GM18517 (cell line): ENCODE results near the gene LRP1B.

Experiments used
- ATAC-seq: cut with Tn5 transposase; IDR thresholded peaks from one replicate; pipeline ENCODE4 v1.9.1; 2021; ENCODE audit warnings: mild to moderate bottlenecking, moderate library complexity; ENCODE audit not compliant: unreplicated experiment

Gene LRP1B

DNA sequence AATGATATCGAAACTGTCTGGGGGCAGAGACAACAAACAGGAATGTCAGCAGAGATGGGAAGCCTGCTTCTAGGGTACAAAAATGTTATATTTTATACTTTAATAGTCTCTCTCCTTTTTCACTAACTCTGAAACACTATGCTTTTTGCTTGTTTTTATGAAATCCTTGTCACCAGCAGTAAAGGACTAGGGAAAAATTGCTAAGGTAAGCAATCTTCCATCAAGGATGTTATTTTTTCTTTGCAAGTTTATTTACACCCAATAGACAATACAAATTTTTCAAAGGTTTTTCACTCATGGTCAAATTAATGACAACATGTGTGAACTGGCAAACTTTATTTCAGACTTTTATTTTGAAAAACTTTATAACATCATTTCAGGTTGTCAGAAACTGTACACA is 1884.8 kb downstream of the LRP1B start:
- no peak for ATAC-seq

GRCh38 chr2:140242889-140243288 is 1887.9 kb downstream of the LRP1B start:
- ATAC-seq, result no peak

DNA sequence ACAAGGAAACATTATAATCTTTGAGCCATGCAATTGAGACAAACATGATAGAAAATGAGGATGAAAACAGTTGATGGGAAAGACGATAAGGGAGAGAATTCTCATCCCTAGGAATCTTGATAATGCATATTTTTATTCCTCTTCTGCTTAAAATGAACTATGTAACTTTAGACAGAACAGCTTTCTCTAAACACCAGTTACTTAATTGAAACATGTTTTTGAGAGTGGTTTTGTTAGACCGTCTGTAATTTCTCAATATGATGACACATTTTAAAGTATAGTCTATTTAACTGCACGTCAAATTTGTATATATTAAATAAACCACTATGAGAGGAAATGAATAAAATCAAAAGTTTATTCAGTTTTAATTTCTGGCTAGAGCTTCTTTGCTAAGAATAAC is 1896.7 kb downstream of the LRP1B start:
- ATAC-seq, result no peak

DNA sequence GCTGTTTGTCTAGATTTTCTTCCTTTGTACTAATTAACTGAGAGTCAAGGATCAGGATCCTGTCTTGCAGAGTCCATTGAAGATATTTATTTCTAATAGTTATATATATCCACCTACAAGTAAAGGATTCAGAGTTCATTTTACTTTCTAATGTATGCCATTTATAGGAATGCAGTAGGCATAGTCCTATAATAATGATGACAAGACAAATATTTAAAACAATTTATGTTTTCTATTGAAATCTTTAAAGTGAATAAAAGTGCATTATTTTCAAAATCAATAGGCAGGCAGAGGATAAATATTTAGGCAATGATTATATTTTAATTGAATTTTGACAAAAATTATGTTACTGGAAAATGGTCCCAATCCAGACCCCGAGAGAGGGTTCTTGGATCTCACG is 1919.9 kb downstream of the LRP1B start:
- no peak for ATAC-seq

- no peak for ATAC-seq
Observed at GRCh38 chr2:140205093-140205492, 1925.7 kb downstream of the LRP1B start.

- no peak for ATAC-seq
Observed at GRCh38 chr2:140203347-140203746, 1927.5 kb downstream of the LRP1B start.

DNA sequence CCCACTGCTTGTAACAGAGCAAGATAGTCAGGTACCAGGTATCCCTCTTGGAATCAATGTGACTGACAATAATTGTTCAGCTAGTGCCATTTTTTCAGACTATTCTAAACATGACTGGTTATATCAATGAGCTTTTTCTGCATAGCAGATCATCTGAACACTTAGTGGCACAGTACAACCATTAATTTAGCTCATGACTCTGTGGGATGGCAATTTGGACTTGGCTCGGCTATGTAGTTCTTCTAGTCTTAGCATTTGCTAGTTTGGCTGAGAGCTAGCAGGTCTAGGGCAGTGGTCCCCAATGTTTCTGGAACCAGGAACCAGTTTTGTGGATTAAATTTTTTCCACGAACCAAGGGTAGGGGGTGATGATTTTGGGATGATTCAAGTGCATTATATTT is 1929.2 kb downstream of the LRP1B start:
- no peak for ATAC-seq

DNA sequence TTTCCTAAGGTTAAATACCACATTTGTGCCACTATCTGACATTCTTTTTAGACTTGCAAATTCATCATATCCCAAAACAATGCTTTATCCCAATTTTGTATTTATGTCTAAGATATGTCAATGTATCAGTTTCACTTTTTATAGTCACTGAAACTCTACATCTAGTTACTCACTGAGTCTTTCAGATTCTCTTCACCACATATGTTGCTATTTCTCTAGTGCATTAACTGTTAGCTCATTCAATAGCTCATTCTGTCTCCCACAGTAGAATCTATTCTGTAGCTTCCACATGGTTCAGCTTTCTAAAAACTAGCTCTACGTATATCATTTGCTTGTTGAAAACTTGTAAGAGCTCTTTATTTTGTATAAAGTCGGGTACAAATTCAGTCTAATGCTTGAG is 1930.1 kb downstream of the LRP1B start:
- no peak for ATAC-seq

DNA sequence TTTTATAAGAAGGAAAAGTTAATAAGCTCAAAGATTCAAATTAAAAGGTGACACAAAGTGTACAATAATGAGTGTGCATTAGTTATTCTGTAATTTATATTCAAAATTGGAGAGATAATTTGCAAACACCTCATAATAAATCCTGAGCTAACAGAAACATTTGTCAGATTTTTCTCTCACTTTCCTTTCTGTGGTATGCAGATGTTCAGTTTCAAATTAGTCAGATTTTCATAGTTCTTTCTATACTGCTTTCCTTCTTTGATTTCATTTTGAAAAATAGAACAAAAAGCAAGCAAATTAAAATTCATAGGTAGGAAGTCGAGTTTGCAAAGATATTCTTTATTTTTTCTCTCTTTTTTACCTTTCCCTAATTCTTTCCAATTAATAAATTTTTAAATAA is 1930.5 kb downstream of the LRP1B start:
- no peak for ATAC-seq

DNA sequence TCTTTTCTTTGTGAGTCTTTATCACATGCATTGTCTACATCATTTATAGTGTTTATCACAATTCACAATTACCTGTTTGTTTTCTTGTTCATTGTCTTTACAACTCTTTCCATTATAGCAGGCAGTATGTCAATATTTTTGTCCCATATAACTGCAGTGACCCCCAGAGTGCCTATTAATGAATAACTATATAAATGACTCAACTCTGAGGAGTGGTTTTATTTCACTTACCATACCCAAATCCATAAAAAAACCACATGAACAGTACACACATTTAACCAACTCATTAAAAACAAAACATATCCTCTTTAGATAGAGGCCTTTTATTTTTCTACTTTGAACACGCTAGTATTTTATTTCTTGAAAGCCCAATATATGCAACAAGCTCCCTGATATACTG is 1931.5 kb downstream of the LRP1B start:
- ATAC-seq, result no peak

- no peak for ATAC-seq
Observed at GRCh38 chr2:140187086-140187485, 1943.7 kb downstream of the LRP1B start.

DNA sequence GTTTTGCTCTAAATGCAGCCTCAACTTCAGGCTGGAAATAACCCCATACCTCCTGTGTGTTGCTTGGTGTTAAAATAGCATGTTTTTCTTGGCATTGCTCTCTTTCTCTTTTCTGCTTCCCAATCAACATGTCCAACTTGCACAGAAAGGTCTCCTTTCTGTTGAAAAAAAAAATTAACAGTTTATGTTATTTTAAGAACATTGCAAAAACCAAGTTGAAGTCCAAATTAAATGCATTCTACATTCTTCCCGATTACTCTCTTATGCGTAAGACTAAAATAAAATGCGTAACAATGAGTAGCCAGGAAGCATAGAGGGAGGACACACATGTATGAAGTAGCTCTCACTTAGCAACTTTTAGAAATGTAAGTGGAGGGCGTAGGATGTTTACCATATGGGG is 1944.5 kb downstream of the LRP1B start:
- no peak for ATAC-seq

GRCh38 chr2:140185076-140185475 is 1945.7 kb downstream of the LRP1B start:
- no peak for ATAC-seq

DNA sequence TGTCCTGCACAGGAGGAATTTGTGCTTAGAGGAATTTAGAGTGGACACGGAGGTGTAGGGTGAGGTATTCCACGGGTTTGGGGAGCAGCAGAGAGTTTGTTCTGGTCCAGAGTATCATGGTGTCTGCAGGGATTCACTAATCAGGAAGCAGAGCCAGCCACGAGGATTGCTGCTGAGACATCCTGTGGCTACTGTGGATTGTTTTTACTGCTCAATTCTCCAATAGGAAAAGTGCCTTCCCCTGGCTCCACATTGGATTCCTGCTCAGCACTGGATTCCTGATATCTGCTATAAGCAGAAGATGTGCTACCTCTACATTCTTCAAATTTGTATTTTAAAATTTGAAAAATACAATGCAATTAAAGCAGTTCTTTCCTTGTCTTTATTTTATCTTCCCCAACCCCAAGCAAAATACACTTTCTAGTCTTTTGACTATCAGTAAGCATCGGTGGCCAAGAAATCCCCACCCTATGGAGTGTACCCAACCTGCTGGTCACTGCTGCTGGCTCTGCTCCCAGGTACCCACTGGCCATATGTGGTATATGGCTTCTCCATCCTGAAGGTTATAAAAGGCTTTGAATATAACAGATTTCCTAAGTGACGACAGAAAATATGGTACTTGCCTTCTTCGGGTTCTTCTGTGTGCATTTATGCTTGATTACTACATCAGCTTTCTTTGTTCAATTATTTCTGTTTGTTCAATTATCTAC is 1947.6 kb downstream of the LRP1B start:
- no peak for ATAC-seq
